GM21447 (cell line): Measurements from ENCODE around the gene SRGAP3.
"Not testable (repeated sequence)": the region's sequence is repeated elsewhere in the genome, so short reads cannot be mapped to it uniquely, and the experiment has no call there.

Experiments used
- ATAC-seq: cut with Tn5 transposase; IDR thresholded peaks from one replicate; pipeline ENCODE4 v1.9.1; 2021; ENCODE audit not compliant: unreplicated experiment

Gene SRGAP3

GRCh38 chr3:9098716-9099675, 150.4 kb downstream of the SRGAP3 start:
- no peak for ATAC-seq

GRCh38 chr3:9097495-9097894, 152.0 kb downstream of the SRGAP3 start:
- ATAC-seq: no peak

GRCh38 chr3:9091486-9092235, 157.8 kb downstream of the SRGAP3 start:
- no peak for ATAC-seq

- no peak for ATAC-seq
These were observed 160.7 kb downstream of the SRGAP3 start for GRCh38 chr3:9088441-9089353.

GRCh38 chr3:9087831-9088413, 161.5 kb downstream of the SRGAP3 start:
- ATAC-seq: no peak

- ATAC-seq: not testable (repeated sequence)
These were observed 164.0 kb downstream of the SRGAP3 start for GRCh38 chr3:9085428-9085827.

- no peak for ATAC-seq
These were observed 168.1 kb downstream of the SRGAP3 start for GRCh38 chr3:9081184-9081818.

GRCh38 chr3:9080163-9080562, 169.3 kb downstream of the SRGAP3 start:
- no peak for ATAC-seq

GRCh38 chr3:9079676-9080075, 169.8 kb downstream of the SRGAP3 start:
- ATAC-seq: no peak

- ATAC-seq: no peak
These were observed 170.7 kb downstream of the SRGAP3 start for GRCh38 chr3:9078561-9079240.

- no peak for ATAC-seq
These were observed 172.4 kb downstream of the SRGAP3 start for GRCh38 chr3:9077029-9077428.

- no peak for ATAC-seq
These were observed 173.7 kb downstream of the SRGAP3 start for GRCh38 chr3:9075762-9076161.

- no peak for ATAC-seq
These were observed 175.4 kb downstream of the SRGAP3 start for GRCh38 chr3:9074079-9074478.

GRCh38 chr3:9072667-9073009, 176.8 kb downstream of the SRGAP3 start:
- no peak for ATAC-seq

- no peak for ATAC-seq
These were observed 177.3 kb downstream of the SRGAP3 start for GRCh38 chr3:9071936-9072666.

- ATAC-seq: no peak
These were observed 178.5 kb downstream of the SRGAP3 start for GRCh38 chr3:9070961-9071360.

- ATAC-seq: no peak
These were observed 179.5 kb downstream of the SRGAP3 start for GRCh38 chr3:9069971-9070370.

GRCh38 chr3:9068051-9068450, 181.4 kb downstream of the SRGAP3 start:
- no peak for ATAC-seq
